Measurements from ENCODE around the gene TIMM22. TPM values are rescaled to one million over a fixed set of nuclear protein-coding genes. Genes with fewer than 3 reads are reported as not detected.

The TIMM22 gene
- total and polyA plus RNA-seq, 10 donors = 5.1 to 14.3 (median 11.0) TPM

DNA sequence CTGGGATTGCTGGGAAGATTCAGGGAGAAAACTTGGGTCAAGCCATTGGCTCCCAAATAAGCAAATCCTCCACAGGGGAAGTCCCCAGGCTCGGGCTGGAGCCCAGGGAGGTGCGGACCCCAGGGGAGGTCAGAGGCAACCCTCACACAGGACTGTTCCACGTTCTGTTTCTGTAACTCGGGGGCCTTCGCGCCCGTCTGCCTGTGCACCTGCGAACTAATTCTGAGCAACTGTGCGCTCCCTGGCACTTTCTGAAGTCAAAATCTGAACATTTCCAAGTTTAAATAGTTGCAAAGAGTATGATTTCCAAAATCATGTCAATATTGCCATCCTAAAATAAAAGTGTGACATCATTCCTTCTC is 16.8 kb downstream of the TIMM22 start:
- Histone ChIP-seq H3K9me3 (no peaks in the 10 kb centered on the region), H3K27ac (no peak overlapping the region), H3K27me3 (replicated peaks in 1 of 7) (no peaks in the 10 kb centered on the region), H3K36me3 (peaks cover 0 to 86% (median 41%) of the 10 kb centered on the region in 6 donors), H3K4me1 (peaks cover 2 to 22% (median 9%) of the 10 kb centered on the region in 6 donors), H3K4me3 (no peak overlapping the region)
- TF ChIP-seq, protein P1, sequence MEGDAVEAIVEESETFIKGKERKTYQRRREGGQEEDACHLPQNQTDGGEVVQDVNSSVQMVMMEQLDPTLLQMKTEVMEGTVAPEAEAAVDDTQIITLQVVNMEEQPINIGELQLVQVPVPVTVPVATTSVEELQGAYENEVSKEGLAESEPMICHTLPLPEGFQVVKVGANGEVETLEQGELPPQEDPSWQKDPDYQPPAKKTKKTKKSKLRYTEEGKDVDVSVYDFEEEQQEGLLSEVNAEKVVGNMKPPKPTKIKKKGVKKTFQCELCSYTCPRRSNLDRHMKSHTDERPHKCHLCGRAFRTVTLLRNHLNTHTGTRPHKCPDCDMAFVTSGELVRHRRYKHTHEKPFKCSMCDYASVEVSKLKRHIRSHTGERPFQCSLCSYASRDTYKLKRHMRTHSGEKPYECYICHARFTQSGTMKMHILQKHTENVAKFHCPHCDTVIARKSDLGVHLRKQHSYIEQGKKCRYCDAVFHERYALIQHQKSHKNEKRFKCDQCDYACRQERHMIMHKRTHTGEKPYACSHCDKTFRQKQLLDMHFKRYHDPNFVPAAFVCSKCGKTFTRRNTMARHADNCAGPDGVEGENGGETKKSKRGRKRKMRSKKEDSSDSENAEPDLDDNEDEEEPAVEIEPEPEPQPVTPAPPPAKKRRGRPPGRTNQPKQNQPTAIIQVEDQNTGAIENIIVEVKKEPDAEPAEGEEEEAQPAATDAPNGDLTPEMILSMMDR (IDR thresholded peaks at IDR 0.05 in 8 of 11, conservative IDR thresholded peaks at IDR 0.05 in 3 of 11) = no peak
- no peak for TF ChIP-seq POLR2A (IDR thresholded peaks at IDR 0.05)
- TF ChIP-seq POLR2AphosphoS5 (IDR thresholded peaks at IDR 0.05) = no peak
- no peak for DNase-seq
- WGBS, 5 donors = 84 to 90% (median 89%) methylated on average over 9 of the region's 9 CpGs
- intact Hi-C loops (cut with DNase I; ENCODE audit: low total_unique reads) = no loop called here

DNA sequence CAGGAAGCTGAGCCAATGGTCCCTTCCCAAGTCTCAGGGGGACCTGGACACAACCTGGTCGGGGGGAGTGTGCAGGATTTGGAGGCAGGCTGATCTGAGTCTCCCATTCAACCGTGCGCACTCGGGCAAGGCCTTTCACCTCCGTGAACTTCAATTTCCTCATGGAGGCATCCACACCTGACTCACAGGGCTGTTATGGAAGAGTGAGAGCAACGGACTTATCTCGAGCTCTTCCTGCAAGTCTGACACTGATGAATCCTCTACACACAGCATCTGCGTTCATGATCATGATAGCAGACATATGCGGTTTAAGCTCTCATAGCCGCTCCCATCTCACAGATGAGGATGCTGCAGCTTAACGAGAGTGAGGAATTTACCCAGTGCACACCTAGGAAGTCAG is 21.6 kb downstream of the TIMM22 start:
- H3K36me3 ChIP-seq = peaks cover 0 to 81% (median 8%) of the 10 kb centered on the region in 6 donors
- no peak overlapping the region for H3K4me3 ChIP-seq
- no peaks in the 10 kb centered on the region for H3K27me3 ChIP-seq (replicated peaks in 1 of 7)
- peaks cover 0 to 12% (median 2%) of the 10 kb centered on the region in 6 donors for H3K4me1 ChIP-seq
- WGBS, 5 donors = 84 to 97% (median 90%) methylated on average over 10 to 11 of the region's 11 CpGs
- H3K27ac ChIP-seq = no peak overlapping the region
- H3K9me3 ChIP-seq = no peaks in the 10 kb centered on the region
- intact Hi-C loops (cut with DNase I; ENCODE audit: low total_unique reads) = no loop called here
- no peak for DNase-seq
- TF ChIP-seq, protein P1 (IDR thresholded peaks at IDR 0.05 in 8 of 11, conservative IDR thresholded peaks at IDR 0.05 in 3 of 11) = no peak
- no peak for TF ChIP-seq POLR2AphosphoS5 (IDR thresholded peaks at IDR 0.05)
- TF ChIP-seq POLR2A (IDR thresholded peaks at IDR 0.05) = no peak

DNA sequence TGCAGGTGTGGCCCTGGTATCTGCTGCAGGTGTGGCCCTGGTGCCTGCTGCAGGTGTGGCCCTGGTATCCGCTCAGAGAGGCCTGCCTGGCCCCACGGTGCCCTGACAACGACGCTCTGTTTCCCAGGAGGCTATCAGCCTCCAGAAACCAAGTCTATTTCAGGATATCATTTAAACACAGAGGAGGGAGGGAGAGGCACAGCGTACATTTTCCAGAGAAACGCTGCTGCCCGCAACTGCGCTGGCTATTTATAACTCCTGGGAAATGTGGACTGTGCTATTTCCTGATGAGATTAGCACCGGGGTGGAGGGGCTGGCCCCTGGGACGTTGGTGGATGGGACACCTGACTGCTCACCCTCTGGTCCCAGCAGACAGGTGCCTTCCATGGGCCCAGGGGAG is 22.5 kb downstream of the TIMM22 start:
- intact Hi-C loops (cut with DNase I; ENCODE audit: low total_unique reads) = no loop called here
- H3K27ac ChIP-seq = no peak overlapping the region
- peaks cover 0 to 88% (median 6%) of the 10 kb centered on the region in 6 donors for H3K36me3 ChIP-seq
- no peak for TF ChIP-seq POLR2AphosphoS5 (IDR thresholded peaks at IDR 0.05)
- TF ChIP-seq, protein P1 (IDR thresholded peaks at IDR 0.05 in 8 of 11, conservative IDR thresholded peaks at IDR 0.05 in 3 of 11) = no peak
- no peak for TF ChIP-seq POLR2A (IDR thresholded peaks at IDR 0.05)
- no peak for DNase-seq
- no peak overlapping the region for H3K4me3 ChIP-seq
- no peaks in the 10 kb centered on the region for H3K9me3 ChIP-seq
- no peaks in the 10 kb centered on the region for H3K27me3 ChIP-seq (replicated peaks in 1 of 7)
- WGBS, 5 donors = 58 to 77% (median 76%) methylated on average over 10 of the region's 10 CpGs
- peaks cover 0 to 13% (median 2%) of the 10 kb centered on the region in 6 donors for H3K4me1 ChIP-seq

DNA sequence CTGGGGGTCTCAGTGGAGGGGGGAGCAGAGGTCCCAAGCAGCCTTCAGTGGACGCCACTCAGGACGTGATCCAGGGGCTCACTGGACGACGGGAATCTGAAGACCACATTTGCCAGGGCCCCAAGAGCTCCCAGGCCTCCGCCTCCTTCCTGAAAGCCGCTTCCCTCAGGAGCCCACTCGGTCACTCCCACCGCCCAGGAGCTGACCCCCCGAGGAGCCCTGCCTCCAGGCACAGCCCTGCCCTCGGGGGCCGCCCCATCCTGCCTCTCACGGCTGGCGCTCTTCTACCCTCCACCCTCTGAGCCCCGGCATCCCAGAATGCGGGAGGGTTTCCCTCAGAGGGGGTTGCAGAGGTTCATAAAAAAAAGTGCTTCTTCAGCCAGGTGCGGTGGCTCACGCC is 24.2 kb downstream of the TIMM22 start:
- no peak for TF ChIP-seq POLR2A (IDR thresholded peaks at IDR 0.05)
- TF ChIP-seq POLR2AphosphoS5 (IDR thresholded peaks at IDR 0.05) = no peak
- TF ChIP-seq, protein P1 (IDR thresholded peaks at IDR 0.05 in 8 of 11, conservative IDR thresholded peaks at IDR 0.05 in 3 of 11) = no peak
- peaks cover 0 to 85% (median 8%) of the 10 kb centered on the region in 6 donors for H3K36me3 ChIP-seq
- H3K27ac ChIP-seq = no peak overlapping the region
- no peaks in the 10 kb centered on the region for H3K9me3 ChIP-seq
- H3K4me3 ChIP-seq = no peak overlapping the region
- H3K27me3 ChIP-seq (replicated peaks in 1 of 7) = no peaks in the 10 kb centered on the region
- intact Hi-C loops (cut with DNase I; ENCODE audit: low total_unique reads) = no loop called here
- H3K4me1 ChIP-seq = peaks cover 0 to 13% (median 2%) of the 10 kb centered on the region in 6 donors
- no peak for DNase-seq
- 82 to 96% (median 90%) methylated on average over 17 of the region's 17 CpGs for WGBS, 5 donors
